HepG2 (cell line): ENCODE results near the gene AGFG1. TPM values are rescaled to one million over a fixed set of nuclear protein-coding genes. Genes with fewer than 3 reads are reported as not detected.

Experiments
- BRD4 ChIP-seq: sonication (generic); formaldehyde crosslinking; IDR thresholded peaks from 2 replicates; pipeline ENCODE4 v1.4.0; 2020; ENCODE audit warnings: missing genetic modification reagents
- ERF ChIP-seq: IDR thresholded peaks from 2 replicates; pipeline ENCODE4 v1.6.1; 2018; ENCODE audit warnings: missing biosample characterization, missing genetic modification reagents
- HNF4G ChIP-seq, 2 experiments: sonication (generic) in 1 of 2; formaldehyde crosslinking in 1 of 2; IDR thresholded peaks; 2 replicates each; pipeline versions ENCODE4 v1.4.0 to v1.6.1; 2011 to 2020; ENCODE audit warnings: borderline replicate concordance in 2 of 2, low read depth in 2 of 2, mild to moderate bottlenecking in 2 of 2, low read length in 1 of 2, missing genetic modification reagents in 1 of 2, moderate library complexity in 1 of 2
- HOXA3 ChIP-seq: sonication (generic); formaldehyde crosslinking; IDR thresholded peaks from 2 replicates; pipeline ENCODE4 v1.5.0; 2020; ENCODE audit warnings: missing genetic modification reagents
- PATZ1 ChIP-seq: sonication (generic); formaldehyde crosslinking; IDR thresholded peaks from 2 replicates; pipeline ENCODE4 v1.4.0; 2020; ENCODE audit warnings: missing genetic modification reagents
- PHF8 ChIP-seq: sonication (generic); formaldehyde crosslinking; IDR thresholded peaks from 2 replicates; pipeline ENCODE4 v1.5.0; 2020; ENCODE audit warnings: missing genetic modification reagents
- RNF219 ChIP-seq: sonication (generic); formaldehyde crosslinking; IDR thresholded peaks from 2 replicates; pipeline ENCODE4 v1.5.0; 2020; ENCODE audit warnings: mild to moderate bottlenecking, missing genetic modification reagents
- TFDP2 ChIP-seq: sonication (generic); formaldehyde crosslinking; IDR thresholded peaks from 2 replicates; pipeline ENCODE4 v1.4.0; 2020; ENCODE audit warnings: missing genetic modification reagents
- ZNF24 ChIP-seq: fragments of 450-650 bp; IDR thresholded peaks from 2 replicates; pipeline ENCODE4 v1.6.1; 2017; ENCODE audit warnings: antibody characterized with exemption, mild to moderate bottlenecking
- ZNF33A ChIP-seq: sonication (generic); formaldehyde crosslinking; IDR thresholded peaks from 2 replicates; pipeline ENCODE4 v1.5.1; 2020; ENCODE audit warnings: missing genetic modification reagents, mild to moderate bottlenecking, moderate library complexity, borderline replicate concordance
- ZSCAN9 ChIP-seq: IDR thresholded peaks from 2 replicates; pipeline ENCODE4 v1.6.1; 2016; ENCODE audit warnings: borderline replicate concordance
- polyA plus RNA-seq, 8 experiments: library from polyadenylated mRNA; depleted of rRNA in 3 of 8; stranded (reverse) in 7 of 8; unstranded in 1 of 8; fragments of >200 nt; fragmentation: Illumina TruSeq in 4 of 8; extraction: Trizol in 4 of 8; gene quantifications; 2 replicates each; pipeline versions ENCODE4 v1.2.1 to v1.2.3, GENCODE V29; 2011 to 2016; ENCODE audit warnings: low read depth in 4 of 8, missing spikeins in 1 of 8, mixed read lengths in 1 of 8; ENCODE audit not compliant: insufficient read depth in 1 of 8
- total RNA-seq, 5 experiments: library from RNA; depleted of rRNA; stranded (reverse); fragments of >200 nt; fragmentation: Illumina TruSeq; extraction: Trizol; gene quantifications; 2 replicates each; pipeline ENCODE4 v1.2.3, GENCODE V29; 2016; ENCODE audit warnings: low read depth in 1 of 5
- TF ChIP-seq, protein P1 (sequence below): sonication (generic); formaldehyde crosslinking; IDR thresholded peaks from 2 replicates; pipeline ENCODE4 v1.4.0; 2020; ENCODE audit warnings: low read depth, missing genetic modification reagents
- TF ChIP-seq, protein P2 (sequence below): sonication (generic); formaldehyde crosslinking; IDR thresholded peaks from 2 replicates; pipeline ENCODE4 v1.5.1; 2020; ENCODE audit warnings: mild to moderate bottlenecking, missing genetic modification reagents, borderline replicate concordance
- TF ChIP-seq, protein P3 (sequence below): sonication (generic); formaldehyde crosslinking; IDR thresholded peaks from 2 replicates; pipeline ENCODE4 v1.4.0; 2020; ENCODE audit warnings: low read depth, mild to moderate bottlenecking, missing genetic modification reagents

The AGFG1 gene
- total and polyA plus RNA-seq, 2 of the 13 experiments (the other 11 are each of a cell fraction or from before 2014, with no cell fraction given) = 145 to 168 TPM

DNA sequence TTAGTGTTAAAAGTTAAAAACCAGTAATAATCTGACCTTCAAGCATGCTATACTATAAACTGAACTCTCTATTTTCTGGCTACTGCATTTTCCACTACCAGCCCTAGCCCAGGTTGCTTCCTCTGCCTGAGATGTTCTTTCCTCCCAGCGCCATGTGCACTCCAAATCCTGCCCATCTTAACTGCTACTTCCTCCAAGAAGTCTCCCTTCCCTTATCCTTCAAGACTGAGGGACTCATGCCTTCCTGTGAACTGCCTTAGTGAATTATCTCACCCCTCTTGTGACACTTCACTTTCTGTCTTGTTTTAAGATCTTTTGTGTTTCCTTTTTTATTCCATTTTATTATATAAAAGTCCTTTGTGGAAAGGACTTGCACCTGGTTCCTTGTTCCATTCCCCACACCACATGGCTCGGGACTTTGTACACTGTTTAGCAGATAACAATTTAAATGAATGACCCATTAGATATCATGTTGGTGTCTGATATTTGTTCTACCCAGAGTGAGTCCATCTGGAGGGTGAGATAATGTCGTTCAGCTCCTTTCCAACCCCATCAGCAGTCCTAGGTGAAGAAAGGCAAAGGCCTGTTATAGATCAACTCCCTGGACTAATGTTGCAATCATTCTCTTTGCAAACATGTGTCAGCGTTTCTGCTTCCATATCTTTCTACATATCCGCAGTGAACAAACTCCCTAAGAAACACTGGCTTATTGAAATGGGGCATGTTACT, 20.9 kb upstream of the AGFG1 start (continued):
- TF ChIP-seq ERF (CRISPR knock-in tag) = peak; percentile 79
- peak; percentile 48; the same call in 1 of the 2 replicates for TF ChIP-seq PHF8 (CRISPR knock-in tag)
- peak; percentile 80 for TF ChIP-seq PATZ1
- peak; percentile 68 for TF ChIP-seq TFDP2 (CRISPR knock-in tag)
- TF ChIP-seq ZNF24 = peak; percentile 69; the same call in 1 of the 2 replicates
- TF ChIP-seq, protein P1, sequence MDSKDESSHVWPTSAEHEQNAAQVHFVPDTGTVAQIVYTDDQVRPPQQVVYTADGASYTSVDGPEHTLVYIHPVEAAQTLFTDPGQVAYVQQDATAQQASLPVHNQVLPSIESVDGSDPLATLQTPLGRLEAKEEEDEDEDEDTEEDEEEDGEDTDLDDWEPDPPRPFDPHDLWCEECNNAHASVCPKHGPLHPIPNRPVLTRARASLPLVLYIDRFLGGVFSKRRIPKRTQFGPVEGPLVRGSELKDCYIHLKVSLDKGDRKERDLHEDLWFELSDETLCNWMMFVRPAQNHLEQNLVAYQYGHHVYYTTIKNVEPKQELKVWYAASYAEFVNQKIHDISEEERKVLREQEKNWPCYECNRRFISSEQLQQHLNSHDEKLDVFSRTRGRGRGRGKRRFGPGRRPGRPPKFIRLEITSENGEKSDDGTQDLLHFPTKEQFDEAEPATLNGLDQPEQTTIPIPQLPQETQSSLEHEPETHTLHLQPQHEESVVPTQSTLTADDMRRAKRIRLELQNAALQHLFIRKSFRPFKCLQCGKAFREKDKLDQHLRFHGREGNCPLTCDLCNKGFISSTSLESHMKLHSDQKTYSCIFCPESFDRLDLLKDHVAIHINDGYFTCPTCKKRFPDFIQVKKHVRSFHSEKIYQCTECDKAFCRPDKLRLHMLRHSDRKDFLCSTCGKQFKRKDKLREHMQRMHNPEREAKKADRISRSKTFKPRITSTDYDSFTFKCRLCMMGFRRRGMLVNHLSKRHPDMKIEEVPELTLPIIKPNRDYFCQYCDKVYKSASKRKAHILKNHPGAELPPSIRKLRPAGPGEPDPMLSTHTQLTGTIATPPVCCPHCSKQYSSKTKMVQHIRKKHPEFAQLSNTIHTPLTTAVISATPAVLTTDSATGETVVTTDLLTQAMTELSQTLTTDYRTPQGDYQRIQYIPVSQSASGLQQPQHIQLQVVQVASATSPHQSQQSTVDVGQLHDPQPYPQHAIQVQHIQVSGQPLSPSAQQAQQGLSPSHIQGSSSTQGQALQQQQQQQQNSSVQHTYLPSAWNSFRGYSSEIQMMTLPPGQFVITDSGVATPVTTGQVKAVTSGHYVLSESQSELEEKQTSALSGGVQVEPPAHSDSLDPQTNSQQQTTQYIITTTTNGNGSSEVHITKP (CRISPR knock-in tag) = peak; percentile 78; the same call in 1 of the 2 replicates
- TF ChIP-seq, protein P2, sequence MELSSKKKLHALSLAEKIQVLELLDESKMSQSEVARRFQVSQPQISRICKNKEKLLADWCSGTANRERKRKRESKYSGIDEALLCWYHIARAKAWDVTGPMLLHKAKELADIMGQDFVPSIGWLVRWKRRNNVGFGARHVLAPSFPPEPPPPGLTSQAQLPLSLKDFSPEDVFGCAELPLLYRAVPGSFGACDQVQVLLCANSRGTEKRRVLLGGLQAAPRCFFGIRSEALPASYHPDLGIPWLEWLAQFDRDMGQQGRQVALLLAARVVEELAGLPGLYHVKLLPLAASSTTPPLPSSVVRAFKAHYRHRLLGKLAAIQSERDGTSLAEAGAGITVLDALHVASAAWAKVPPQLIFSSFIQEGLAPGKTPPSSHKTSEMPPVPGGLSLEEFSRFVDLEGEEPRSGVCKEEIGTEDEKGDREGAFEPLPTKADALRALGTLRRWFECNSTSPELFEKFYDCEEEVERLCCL (CRISPR knock-in tag) = no peak
- no peak for TF ChIP-seq RNF219
- TF ChIP-seq HNF4G (IDR thresholded peaks at IDR 0.05; ENCODE audit: borderline replicate concordance, low read depth, low read length) = peak; percentile 77; the same call in 1 of the 2 replicates
- peak; percentile 73; the same call in 1 of the 2 replicates for TF ChIP-seq HNF4G (CRISPR knock-in tag; IDR thresholded peaks at IDR 0.05; ENCODE audit: borderline replicate concordance, low read depth)
- TF ChIP-seq ZNF33A = no peak
- TF ChIP-seq HOXA3 (CRISPR knock-in tag) = peak; percentile 81
- TF ChIP-seq, protein P3, sequence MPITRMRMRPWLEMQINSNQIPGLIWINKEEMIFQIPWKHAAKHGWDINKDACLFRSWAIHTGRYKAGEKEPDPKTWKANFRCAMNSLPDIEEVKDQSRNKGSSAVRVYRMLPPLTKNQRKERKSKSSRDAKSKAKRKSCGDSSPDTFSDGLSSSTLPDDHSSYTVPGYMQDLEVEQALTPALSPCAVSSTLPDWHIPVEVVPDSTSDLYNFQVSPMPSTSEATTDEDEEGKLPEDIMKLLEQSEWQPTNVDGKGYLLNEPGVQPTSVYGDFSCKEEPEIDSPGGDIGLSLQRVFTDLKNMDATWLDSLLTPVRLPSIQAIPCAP (CRISPR knock-in tag) = no peak
- no peak for TF ChIP-seq BRD4
- peak; percentile 91 for TF ChIP-seq ZSCAN9 (CRISPR knock-in tag)
